GM12878 (cell line): ENCODE data around the gene IGLL1. TPM values are rescaled to one million over a fixed set of nuclear protein-coding genes. Genes with fewer than 3 reads are reported as not detected.

ENCODE experiments used
- ATAC-seq: fragments of 200-7000 bp; cut with Tn5 transposase; 3 replicates; pipeline ENCODE4 v1.9.1; 2020; ENCODE audit warnings: mild to moderate bottlenecking, moderate library complexity
- BruUV-seq: library from RNA; stranded (reverse); fragments of 400-500 nt; replicated peaks from 2 replicates; lab custom pipeline; 2021; lab: Mats Ljungman, UMichigan
- CTCF ChIA-PET: fragments of 300-600 bp; sonication (Branson Sonifier 250); formaldehyde crosslinking; extraction: SDS; loops from one replicate; lab custom pipeline; 2021; ENCODE audit warnings: inconsistent platforms; lab: Yijun Ruan, JAX
- POLR2A ChIA-PET: fragments of 350-600 bp; formaldehyde crosslinking; extraction: SDS; loops from one replicate; lab custom pipeline; 2021; ENCODE audit warnings: inconsistent platforms; lab: Charles Lee
- RAD21 ChIA-PET: fragments of 300-600 bp; sonication (Branson Sonifier 250); formaldehyde crosslinking; loops from one replicate; lab custom pipeline; 2023; ENCODE audit warnings: antibody characterized with exemption; ENCODE audit not compliant: unreplicated experiment; lab: Charles Lee
- SMC1A ChIA-PET: fragments of 300-600 bp; sonication (Branson Sonifier 250); formaldehyde crosslinking; loops from one replicate; lab custom pipeline; 2023; ENCODE audit not compliant: unreplicated experiment, uncharacterized antibody; lab: Charles Lee
- DNase-seq: peaks from one replicate; pipeline ENCODE4 v3.0.0-alpha.2; 2011; ENCODE audit warnings: low read depth, low spot score
- FAIRE-seq: peaks from 3 replicates; lab custom pipeline; 2011; peaks lifted over from hg19 to GRCh38; lab: Jason Lieb, UNC
- H2AFZ ChIP-seq: 2 replicates; pipeline ENCODE4 v1.6.0; 2011; ENCODE audit warnings: low read depth, low read length, control low read depth; ENCODE audit not compliant: control insufficient read depth
- H3K27ac ChIP-seq: 2 replicates; pipeline ENCODE4 v1.5.1; 2011; ENCODE audit warnings: control low read depth; ENCODE audit not compliant: control insufficient read depth, insufficient read depth
- H3K27me3 ChIP-seq, 2 experiments: replicated peaks in 1 of 2; 2 replicates each; pipeline versions ENCODE4 v1.6.0 to v1.6.1; 2011; ENCODE audit warnings: low read length in 1 of 2; ENCODE audit not compliant: control insufficient read depth in 2 of 2, insufficient read depth in 2 of 2
- H3K36me3 ChIP-seq, 2 experiments: 2 replicates each; pipeline ENCODE4 v1.5.1; 2011; ENCODE audit warnings: low read length in 1 of 2; ENCODE audit not compliant: control insufficient read depth in 2 of 2, insufficient read depth in 2 of 2
- H3K4me1 ChIP-seq: 2 replicates; pipeline ENCODE4 v1.6.1; 2011; ENCODE audit warnings: mild to moderate bottlenecking, low read length, moderate library complexity, mixed read lengths; ENCODE audit not compliant: control insufficient read depth, insufficient read depth
- H3K4me2 ChIP-seq: 2 replicates; pipeline ENCODE4 v1.6.0; 2011; ENCODE audit warnings: control low read depth; ENCODE audit not compliant: control insufficient read depth, insufficient read depth
- H3K4me3 ChIP-seq: fragments of 200-600 bp; sonication (generic); 2 replicates; pipeline ENCODE4 v1.5.1; 2016
- H3K79me2 ChIP-seq: 2 replicates; pipeline ENCODE4 v1.6.0; 2011; ENCODE audit warnings: low read length; ENCODE audit not compliant: control insufficient read depth, insufficient read depth
- H3K9ac ChIP-seq: 2 replicates; pipeline ENCODE4 v1.8.0; 2011; ENCODE audit warnings: low read length, control low read depth, mixed read lengths; ENCODE audit not compliant: control insufficient read depth, insufficient read depth
- H3K9me3 ChIP-seq: replicated peaks from 3 replicates; pipeline ENCODE4 v1.5.1; 2011; ENCODE audit warnings: mild to moderate bottlenecking, low read length; ENCODE audit not compliant: control insufficient read depth, insufficient read depth
- H4K20me1 ChIP-seq: 2 replicates; pipeline ENCODE4 v1.6.0; 2011; ENCODE audit not compliant: control insufficient read depth, insufficient read depth
- BCL11A ChIP-seq: IDR thresholded peaks from 2 replicates; pipeline ENCODE4 v1.6.1; 2011; ENCODE audit warnings: low read depth, low read length
- BMI1 ChIP-seq: fragments of 450-650 bp; IDR thresholded peaks from 2 replicates; pipeline ENCODE4 v1.6.1; 2016; ENCODE audit warnings: mild to moderate bottlenecking, moderate library complexity, borderline replicate concordance
- MEF2B ChIP-seq: fragments of 450-650 bp; IDR thresholded peaks from 2 replicates; pipeline ENCODE4 v1.6.1; 2018; ENCODE audit warnings: mild to moderate bottlenecking, moderate library complexity; ENCODE audit not compliant: partially characterized antibody, poor library complexity, severe bottlenecking
- PAX8 ChIP-seq: fragments of 450-650 bp; IDR thresholded peaks from 2 replicates; pipeline ENCODE4 v1.6.1; 2017; ENCODE audit warnings: mild to moderate bottlenecking, moderate library complexity
- SP1 ChIP-seq: IDR thresholded peaks from one replicate; pipeline ENCODE4 v1.6.1; 2011; ENCODE audit warnings: low read depth, low read length
- SREBF1 ChIP-seq: IDR thresholded peaks from 2 replicates; pipeline ENCODE4 v1.6.1; 2012; ENCODE audit warnings: mild to moderate bottlenecking, low read length
- SRF ChIP-seq, 2 experiments: IDR thresholded peaks; 2 replicates each; pipeline ENCODE4 v1.6.1; 2011; ENCODE audit warnings: low read depth in 2 of 2, low read length in 2 of 2, mild to moderate bottlenecking in 1 of 2, moderate library complexity in 1 of 2
- WGBS: methylation state at CpG from one replicate; pipeline ENCODE4 v1.1.6; 2016; ENCODE audit warnings: low lambda C conversion rate; ENCODE audit not compliant: insufficient replicate concordance, insufficient coverage; ENCODE audit errors: missing lambda C conversion rate; 5-methylcytosine and 5-hydroxymethylcytosine counted together
- in situ Hi-C: fragments of 300-500 bp; cut with MboI; formaldehyde crosslinking; loops from 9 replicates; pipeline ENCODE4 v1.14.3; 2018; ENCODE audit warnings: mixed read lengths
- intact Hi-C: fragments of 100-400 bp; cut with micrococcal nuclease; formaldehyde crosslinking; loops from one replicate; pipeline ENCODE4 v1.14.2; 2022; ENCODE audit not compliant: unreplicated experiment
- polyA plus RNA-seq, 11 experiments: library from polyadenylated mRNA; depleted of rRNA in 4 of 11; unstranded in 6 of 11; stranded (reverse) in 5 of 11; fragments of >200 nt; fragmentation: Nextera tagmentation in 4 of 11; fragmentation: Illumina TruSeq in 1 of 11; extraction: Ambion mirVana in 4 of 11; extraction: Trizol in 1 of 11; gene quantifications; 1 replicate in 1 of 11; 2 replicates in 10 of 11; pipeline versions ENCODE4 v1.2.1 to v1.2.3, GENCODE V29; 2011 to 2016; ENCODE audit warnings: inconsistent platforms in 2 of 11, missing spikeins in 2 of 11, low read depth in 1 of 11
- total RNA-seq, 4 experiments: library from RNA; depleted of rRNA in 3 of 4; stranded (reverse); fragments of >200 nt in 3 of 4; fragmentation: Illumina TruSeq in 1 of 4; extraction: Trizol in 1 of 4; gene quantifications; 2 replicates each; pipeline versions ENCODE4 v1.2.1 to v1.2.3, GENCODE V29; 2013 to 2021
- TF ChIP-seq, protein P1 (sequence below): fragments of 450-650 bp; IDR thresholded peaks from 2 replicates; pipeline ENCODE4 v1.6.1; 2017; ENCODE audit warnings: mild to moderate bottlenecking, moderate library complexity
- TF ChIP-seq, protein P2 (sequence below): fragments of 450-650 bp; formaldehyde crosslinking; IDR thresholded peaks from 2 replicates; pipeline ENCODE4 v1.5.0; 2022; ENCODE audit warnings: mild to moderate bottlenecking, missing genetic modification characterization
- TF ChIP-seq, protein P3 (sequence below): fragments of 450-650 bp; IDR thresholded peaks from 2 replicates; pipeline ENCODE4 v1.6.1; 2014; ENCODE audit warnings: mild to moderate bottlenecking
- TF ChIP-seq, protein P4 (sequence below): IDR thresholded peaks from 2 replicates; pipeline ENCODE4 v1.6.1; 2012; ENCODE audit warnings: low read length, inconsistent platforms

IGLL1 gene
- total and polyA plus RNA-seq, 10 of the 15 experiments (the other 5 are each of a cell fraction or from before 2014, with no cell fraction given): not detected

DNA sequence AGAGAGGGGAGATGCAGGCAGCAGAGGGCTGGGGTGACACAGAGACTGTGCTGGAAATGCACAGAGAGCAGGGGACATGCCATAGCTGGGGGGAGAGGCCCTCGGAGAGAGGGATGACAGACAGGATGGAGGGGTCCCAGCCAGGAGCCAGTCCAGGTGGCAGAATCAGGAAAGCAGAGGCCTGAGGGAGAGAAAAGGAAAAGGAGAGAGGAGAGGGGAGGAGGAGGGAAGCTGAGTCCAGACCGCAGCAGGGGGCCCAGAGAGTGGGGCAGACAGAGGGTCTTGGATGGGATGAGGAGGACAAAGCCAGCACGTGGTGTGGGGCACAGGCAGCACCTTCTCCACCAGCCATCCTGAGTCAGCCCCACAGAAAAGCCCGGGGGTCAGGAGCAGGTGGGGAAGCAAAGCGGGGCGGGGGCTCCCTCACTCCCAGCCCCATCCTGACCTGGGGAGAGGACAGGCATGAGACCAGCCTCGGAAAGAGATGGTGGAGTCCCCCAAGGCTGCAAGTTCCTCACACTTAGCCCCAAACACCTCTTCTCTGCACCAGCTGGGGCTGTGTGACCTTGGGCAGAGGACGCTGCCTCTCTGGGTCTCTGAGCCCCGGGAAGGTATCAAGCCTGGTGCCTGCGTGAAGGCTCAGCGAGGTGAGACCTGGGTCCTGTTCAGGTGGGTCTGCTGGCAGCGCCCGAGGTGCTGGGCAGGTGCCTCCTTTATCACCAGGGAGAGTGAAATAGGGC is 48.0 kb downstream of the IGLL1 start (continued):
- TF ChIP-seq, protein P1, sequence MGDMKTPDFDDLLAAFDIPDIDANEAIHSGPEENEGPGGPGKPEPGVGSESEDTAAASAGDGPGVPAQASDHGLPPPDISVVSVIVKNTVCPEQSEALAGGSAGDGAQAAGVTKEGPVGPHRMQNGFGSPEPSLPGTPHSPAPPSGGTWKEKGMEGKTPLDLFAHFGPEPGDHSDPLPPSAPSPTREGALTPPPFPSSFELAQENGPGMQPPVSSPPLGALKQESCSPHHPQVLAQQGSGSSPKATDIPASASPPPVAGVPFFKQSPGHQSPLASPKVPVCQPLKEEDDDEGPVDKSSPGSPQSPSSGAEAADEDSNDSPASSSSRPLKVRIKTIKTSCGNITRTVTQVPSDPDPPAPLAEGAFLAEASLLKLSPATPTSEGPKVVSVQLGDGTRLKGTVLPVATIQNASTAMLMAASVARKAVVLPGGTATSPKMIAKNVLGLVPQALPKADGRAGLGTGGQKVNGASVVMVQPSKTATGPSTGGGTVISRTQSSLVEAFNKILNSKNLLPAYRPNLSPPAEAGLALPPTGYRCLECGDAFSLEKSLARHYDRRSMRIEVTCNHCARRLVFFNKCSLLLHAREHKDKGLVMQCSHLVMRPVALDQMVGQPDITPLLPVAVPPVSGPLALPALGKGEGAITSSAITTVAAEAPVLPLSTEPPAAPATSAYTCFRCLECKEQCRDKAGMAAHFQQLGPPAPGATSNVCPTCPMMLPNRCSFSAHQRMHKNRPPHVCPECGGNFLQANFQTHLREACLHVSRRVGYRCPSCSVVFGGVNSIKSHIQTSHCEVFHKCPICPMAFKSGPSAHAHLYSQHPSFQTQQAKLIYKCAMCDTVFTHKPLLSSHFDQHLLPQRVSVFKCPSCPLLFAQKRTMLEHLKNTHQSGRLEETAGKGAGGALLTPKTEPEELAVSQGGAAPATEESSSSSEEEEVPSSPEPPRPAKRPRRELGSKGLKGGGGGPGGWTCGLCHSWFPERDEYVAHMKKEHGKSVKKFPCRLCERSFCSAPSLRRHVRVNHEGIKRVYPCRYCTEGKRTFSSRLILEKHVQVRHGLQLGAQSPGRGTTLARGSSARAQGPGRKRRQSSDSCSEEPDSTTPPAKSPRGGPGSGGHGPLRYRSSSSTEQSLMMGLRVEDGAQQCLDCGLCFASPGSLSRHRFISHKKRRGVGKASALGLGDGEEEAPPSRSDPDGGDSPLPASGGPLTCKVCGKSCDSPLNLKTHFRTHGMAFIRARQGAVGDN: no peak

DNA sequence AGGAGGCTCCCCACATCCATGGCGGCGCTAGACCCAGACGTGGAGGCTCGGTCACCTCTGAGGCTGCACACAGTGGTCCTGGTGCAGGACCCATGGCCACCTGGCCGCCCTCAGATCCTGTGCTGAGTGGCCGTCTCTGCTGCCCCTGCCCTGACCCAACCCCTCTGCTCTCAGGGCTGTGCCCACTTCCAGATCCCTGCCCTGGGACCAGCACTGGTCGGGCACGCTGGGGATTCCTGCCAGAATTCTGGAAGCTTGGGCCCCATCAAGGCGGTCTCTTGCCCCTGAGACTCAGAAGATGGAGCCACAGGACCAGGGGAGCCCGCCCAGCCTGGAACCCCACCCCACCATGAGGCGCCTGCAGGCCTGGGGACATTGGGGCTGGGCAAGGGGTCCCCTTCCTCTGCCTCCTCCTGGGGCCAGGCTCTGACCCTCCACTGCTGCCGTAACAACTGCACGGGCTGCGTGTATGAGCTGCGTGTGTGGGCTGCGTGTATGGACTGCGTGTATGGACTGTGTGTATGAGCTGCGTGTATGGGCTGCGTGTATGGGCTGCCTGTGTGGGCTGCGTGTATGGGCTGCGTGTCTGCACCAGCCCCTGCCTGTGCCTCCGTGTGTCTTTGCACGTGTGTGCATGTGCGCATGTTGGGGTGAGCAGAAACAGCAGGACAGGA is 48.7 kb downstream of the IGLL1 start:
- Histone ChIP-seq H3K4me2 (no peak overlapping the region), H3K27ac (no peak overlapping the region), H3K27me3 (peaks cover 0 to 2% of the 10 kb centered on the region in 2 experiments; a peak in 2 of 4 replicates), H3K9ac (no peak overlapping the region), H4K20me1 (no peaks in the 10 kb centered on the region), H2AFZ (no peak overlapping the region), H3K9me3 (no peaks in the 10 kb centered on the region), H3K36me3 (no peaks in the 10 kb centered on the region), H3K4me3 (no peak overlapping the region), H3K4me1 (no peaks in the 10 kb centered on the region), H3K79me2 (no peaks in the 10 kb centered on the region)
- ATAC-seq (no peak), FAIRE-seq (no peak), DNase-seq (no peak)
- ChIA-PET RAD21 (no interaction called here), POLR2A (no interaction called here), SMC1A (no interaction called here), CTCF (no interaction called here)
- in situ Hi-C loops: no loop called here
- intact Hi-C loops: loop anchor here (10.0 kb wide), 1 partner anchor 217 kb away; no protein-coding TSS in a partner anchor
- BruUV-seq: no TSS peak
- 46% methylated on average over 23 of the region's 24 CpGs for WGBS
- TF ChIP-seq SRF (IDR thresholded peaks at IDR 0.05; ENCODE audit: low read depth in 2 of 2, low read length in 2 of 2): no peak
- no peak for TF ChIP-seq SREBF1
- TF ChIP-seq, protein P2, sequence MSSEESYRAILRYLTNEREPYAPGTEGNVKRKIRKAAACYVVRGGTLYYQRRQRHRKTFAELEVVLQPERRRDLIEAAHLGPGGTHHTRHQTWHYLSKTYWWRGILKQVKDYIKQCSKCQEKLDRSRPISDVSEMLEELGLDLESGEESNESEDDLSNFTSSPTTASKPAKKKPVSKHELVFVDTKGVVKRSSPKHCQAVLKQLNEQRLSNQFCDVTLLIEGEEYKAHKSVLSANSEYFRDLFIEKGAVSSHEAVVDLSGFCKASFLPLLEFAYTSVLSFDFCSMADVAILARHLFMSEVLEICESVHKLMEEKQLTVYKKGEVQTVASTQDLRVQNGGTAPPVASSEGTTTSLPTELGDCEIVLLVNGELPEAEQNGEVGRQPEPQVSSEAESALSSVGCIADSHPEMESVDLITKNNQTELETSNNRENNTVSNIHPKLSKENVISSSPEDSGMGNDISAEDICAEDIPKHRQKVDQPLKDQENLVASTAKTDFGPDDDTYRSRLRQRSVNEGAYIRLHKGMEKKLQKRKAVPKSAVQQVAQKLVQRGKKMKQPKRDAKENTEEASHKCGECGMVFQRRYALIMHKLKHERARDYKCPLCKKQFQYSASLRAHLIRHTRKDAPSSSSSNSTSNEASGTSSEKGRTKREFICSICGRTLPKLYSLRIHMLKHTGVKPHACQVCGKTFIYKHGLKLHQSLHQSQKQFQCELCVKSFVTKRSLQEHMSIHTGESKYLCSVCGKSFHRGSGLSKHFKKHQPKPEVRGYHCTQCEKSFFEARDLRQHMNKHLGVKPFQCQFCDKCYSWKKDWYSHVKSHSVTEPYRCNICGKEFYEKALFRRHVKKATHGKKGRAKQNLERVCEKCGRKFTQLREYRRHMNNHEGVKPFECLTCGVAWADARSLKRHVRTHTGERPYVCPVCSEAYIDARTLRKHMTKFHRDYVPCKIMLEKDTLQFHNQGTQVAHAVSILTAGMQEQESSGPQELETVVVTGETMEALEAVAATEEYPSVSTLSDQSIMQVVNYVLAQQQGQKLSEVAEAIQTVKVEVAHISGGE: no peak
- no peak for TF ChIP-seq BCL11A
- TF ChIP-seq, protein P3, sequence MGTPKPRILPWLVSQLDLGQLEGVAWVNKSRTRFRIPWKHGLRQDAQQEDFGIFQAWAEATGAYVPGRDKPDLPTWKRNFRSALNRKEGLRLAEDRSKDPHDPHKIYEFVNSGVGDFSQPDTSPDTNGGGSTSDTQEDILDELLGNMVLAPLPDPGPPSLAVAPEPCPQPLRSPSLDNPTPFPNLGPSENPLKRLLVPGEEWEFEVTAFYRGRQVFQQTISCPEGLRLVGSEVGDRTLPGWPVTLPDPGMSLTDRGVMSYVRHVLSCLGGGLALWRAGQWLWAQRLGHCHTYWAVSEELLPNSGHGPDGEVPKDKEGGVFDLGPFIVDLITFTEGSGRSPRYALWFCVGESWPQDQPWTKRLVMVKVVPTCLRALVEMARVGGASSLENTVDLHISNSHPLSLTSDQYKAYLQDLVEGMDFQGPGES: no peak
- TF ChIP-seq BMI1: no peak
- TF ChIP-seq, protein P4, sequence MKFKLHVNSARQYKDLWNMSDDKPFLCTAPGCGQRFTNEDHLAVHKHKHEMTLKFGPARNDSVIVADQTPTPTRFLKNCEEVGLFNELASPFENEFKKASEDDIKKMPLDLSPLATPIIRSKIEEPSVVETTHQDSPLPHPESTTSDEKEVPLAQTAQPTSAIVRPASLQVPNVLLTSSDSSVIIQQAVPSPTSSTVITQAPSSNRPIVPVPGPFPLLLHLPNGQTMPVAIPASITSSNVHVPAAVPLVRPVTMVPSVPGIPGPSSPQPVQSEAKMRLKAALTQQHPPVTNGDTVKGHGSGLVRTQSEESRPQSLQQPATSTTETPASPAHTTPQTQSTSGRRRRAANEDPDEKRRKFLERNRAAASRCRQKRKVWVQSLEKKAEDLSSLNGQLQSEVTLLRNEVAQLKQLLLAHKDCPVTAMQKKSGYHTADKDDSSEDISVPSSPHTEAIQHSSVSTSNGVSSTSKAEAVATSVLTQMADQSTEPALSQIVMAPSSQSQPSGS: no peak
- no peak for TF ChIP-seq PAX8
- no peak for TF ChIP-seq SP1
- no peak for TF ChIP-seq MEF2B
